ENCODE measurements around the gene LRIT1.

LRIT1 gene

DNA sequence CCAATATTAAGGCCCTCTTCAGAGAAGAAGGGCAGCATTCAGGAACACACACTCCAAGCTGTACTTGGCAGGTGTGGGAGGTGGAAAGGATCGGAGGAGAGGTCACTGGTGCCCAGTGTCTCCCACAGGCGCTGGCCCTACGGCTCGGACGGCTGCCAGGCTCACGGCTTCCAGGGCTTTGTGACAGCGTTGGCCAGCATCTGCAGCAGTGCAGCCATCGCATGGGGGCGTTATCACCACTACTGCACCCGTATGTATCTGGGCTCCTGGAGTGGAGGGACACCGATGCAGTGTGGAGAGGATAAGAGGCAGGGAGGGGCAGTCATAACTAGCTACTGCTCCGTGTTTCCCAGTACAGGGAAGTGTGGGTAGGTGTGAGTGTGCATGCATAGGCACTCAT lies 7.4 kb upstream of the LRIT1 start:
- DNase-seq, result no peak

DNA sequence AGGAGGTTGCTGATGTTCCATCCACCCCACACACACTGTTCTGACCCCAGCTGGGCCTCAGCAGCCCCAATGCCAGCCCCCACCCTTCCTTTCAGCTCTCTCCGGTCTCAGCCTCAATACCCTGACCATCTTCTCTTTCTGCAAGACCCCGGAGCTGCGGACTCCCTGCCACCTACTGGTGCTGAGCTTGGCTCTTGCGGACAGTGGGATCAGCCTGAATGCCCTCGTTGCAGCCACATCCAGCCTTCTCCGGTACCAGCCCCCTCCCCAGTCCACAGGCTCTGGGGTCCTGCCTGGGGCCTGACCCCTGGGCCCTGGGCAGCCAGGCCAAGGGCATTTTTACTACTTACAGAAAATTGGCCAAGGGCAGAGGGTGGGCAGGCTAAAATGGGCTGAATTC lies 6.2 kb upstream of the LRIT1 start:
- no peak for DNase-seq

DNA sequence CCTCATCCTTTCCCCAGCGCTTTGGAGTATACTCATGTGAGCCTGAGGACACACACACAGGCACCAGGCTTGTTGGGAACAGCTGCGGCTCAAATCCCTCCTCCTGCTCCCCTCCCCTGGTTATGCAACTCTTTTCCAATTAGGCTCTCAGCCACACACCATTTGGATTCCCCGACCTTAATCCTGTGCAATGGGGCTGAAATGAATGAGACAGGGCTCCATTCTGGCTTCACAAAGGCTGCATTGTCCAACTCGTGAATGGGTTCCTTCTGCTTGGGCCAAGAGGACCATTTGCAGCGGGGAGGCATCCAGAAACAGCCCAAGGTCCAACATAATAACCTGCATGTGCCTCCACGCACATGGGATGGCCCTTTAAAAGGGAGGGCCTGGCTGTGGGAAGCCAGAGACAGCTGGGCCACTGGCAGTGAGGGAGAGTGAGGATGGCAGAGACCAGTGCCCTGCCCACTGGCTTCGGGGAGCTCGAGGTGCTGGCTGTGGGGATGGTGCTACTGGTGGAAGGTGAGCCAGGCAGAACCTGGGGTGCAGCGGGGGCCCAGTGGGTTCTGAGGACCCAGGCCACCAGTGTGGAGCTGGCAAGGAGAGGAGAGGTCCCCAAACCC lies 3.4 kb upstream of the LRIT1 start, which contains the start of gene RGR:
Gene RGR (plus strand): TSS at position 403 of the 620 bp plus-strand sequence. CDS start 38 bp downstream, at position 441.
- no peak for DNase-seq

DNA sequence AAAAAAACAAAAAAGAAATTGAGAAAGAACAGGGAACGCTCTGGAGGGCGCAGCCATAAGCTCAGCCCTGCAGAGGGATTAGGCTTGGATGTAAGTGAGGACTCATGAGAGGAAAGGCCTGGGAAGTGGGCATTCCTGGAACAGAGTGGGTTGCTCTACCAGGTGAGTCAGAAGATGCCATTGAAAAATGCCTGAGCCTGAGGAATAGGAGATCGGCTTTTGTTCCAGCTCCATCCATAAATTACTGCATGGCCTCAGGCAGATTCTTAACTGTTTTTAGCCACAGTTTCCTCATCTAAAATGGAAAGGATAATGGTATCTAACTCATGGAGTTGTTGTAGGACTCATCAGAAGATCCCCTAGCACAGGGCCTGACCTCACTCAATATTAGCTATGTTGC lies 2.4 kb upstream of the LRIT1 start:
- no peak for DNase-seq

- no peak for DNase-seq
Measured at GRCh38 chr10:84238909-84239308, 2.4 kb downstream of the LRIT1 start.

DNA sequence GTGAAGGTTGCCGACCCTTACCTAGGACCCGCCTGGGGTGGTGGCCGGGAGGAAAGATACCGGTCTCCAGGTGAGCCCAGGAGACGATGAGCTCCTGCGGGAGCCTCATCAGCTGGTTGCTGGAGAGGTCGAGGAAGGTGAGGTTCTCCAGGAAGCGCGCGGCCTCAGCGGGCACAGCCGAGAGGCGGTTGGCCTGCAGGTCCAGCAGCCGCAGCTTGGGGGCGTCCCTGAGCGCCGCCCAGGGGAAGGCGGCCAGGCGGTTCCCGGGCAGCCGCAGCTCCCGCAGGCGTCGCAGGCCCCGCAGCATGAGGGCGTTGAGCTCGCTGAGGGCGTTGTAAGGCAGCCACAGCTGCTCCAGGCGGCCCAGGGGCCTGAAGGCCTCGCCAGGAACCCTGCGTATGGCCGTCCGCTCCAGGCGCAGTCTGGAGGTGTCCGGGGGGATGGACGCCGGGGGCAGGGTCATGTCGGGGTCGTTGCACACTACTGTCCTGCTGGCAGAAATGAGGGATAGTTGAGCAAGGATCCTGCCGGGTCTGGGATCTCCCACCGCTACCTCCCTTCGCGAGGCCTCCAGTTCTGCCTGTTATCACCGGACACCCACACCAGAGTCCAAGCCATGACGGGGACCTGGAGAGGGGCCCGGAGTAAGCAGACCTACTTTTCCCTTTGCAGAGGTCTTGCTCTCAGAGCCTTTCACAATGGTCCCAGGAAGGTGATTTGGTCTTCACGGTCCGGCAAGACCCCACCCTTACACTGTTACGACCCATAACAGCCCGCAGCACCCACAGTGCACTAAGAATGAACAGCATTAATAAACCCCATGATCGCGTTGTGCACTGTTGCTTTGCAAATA lies 3.9 kb downstream of the LRIT1 start:
- DNase-seq, result no peak

DNA sequence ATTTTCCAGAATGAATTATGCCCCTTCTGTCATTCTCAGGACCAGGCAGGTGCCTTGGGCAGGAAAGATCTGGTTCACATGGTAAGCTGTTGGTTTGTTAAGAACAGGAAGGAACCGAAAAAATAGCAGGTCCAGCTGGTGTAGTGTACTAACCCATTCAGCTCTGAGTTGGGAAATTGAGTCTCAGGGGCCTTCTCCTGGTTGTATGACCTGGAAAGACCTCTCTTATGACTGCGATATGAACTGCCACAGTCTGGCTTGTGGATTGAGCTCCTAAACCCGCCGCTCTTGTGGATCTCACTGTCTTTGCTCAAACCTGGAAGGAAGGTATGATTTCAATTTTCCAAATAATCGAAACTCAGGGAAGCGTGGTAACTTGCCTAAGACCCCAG lies 4.5 kb downstream of the LRIT1 start:
- DNase-seq, result no peak

DNA sequence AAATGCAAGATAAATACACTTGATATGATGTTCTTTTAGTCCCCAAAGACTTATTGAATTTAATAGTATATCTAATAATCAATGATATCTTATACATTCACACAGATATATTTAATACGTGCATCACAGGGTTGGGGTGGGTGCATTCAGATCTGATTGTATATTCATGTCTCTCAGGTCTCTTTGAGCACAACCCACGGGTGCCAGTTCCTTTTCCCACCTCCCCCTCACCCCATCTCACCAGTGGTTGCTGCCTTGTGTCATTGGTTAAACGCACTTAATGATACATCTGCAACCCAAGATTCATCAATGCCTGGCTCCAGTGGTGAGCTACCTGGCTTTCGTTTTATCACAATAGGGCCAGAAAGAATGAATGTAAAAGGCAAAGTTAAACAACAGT lies 6.2 kb downstream of the LRIT1 start:
- no peak for DNase-seq

DNA sequence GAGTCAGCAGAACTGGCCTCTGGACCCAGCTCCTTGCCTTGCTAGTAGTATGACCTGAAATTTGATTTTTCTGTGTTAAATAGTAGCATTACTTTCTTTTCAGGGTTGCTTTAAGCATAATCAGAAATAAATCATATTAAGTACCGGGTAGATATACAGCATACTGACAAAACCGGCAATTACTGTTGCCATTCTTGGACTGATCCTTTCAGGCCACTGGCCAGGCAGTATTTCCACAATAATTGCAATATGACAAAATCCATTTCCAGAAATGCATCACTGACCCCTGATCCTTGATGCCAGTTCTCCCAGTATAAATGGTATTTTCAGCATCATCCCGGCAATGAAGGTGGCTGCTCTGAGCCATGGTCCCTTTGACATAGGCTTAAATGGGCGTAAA lies 6.9 kb downstream of the LRIT1 start:
- no peak for DNase-seq

GRCh38 chr10:84233940-84234339 lies 7.4 kb downstream of the LRIT1 start:
- DNase-seq, result no peak

DNA sequence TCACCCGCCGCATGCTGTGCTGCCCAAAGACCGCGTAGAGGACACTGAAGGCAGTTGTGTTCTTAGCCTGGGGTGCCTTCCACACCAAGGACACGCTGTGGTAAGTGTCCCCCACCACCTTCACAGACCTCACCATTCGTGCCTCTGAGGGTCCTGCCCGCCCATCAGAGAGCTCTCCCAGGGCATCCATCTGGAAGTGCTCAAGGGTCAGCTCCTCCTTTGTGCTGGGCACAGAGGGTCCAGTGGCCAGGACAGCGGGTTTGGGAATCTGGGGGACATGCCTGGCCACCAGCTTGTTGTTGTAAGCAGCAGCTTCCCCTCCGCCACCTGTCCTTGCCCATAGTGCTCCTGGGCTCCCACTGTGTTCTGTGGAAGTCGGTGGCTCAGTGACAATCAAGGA lies 9.0 kb downstream of the LRIT1 start:
- no peak for DNase-seq

- no peak for DNase-seq
Measured at GRCh38 chr10:84230359-84230758, 11.0 kb downstream of the LRIT1 start.

GRCh38 chr10:84227810-84228209 lies 13.5 kb downstream of the LRIT1 start:
- DNase-seq, result no peak

GRCh38 chr10:84226616-84227015 lies 14.7 kb downstream of the LRIT1 start:
- DNase-seq, result no peak

GRCh38 chr10:84225427-84226173 lies 15.7 kb downstream of the LRIT1 start, which contains the start of gene LRIT2:
Gene LRIT2 (minus strand): TSS chr10:84225544. CDS start chr10:84225520, 24 bp downstream.
- DNase-seq, result no peak

GRCh38 chr10:84224411-84225028 lies 16.8 kb downstream of the LRIT1 start:
- no peak for DNase-seq

DNA sequence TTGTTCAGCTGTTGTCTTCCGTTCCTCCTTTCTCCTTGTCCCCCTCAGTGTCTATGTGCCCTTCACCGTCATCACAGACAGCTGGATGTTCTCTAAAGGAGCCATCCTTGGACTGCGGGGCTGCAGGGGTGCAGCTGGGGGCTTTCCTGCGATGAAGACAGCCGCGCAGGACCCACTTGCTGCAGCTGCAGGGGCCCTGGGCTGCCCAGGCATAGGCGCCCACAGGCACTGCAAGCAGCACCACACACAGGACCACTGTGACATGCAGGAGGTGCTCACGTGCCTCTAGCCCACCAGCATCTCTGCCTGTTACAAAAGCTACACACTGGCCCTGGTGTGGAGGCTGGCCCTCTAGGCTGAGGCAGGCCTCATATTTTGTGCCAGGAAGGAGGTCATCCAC lies 19.4 kb downstream of the LRIT1 start:
- DNase-seq, result no peak

- no peak for DNase-seq
Measured at GRCh38 chr10:84217746-84218145, 23.6 kb downstream of the LRIT1 start.

DNA sequence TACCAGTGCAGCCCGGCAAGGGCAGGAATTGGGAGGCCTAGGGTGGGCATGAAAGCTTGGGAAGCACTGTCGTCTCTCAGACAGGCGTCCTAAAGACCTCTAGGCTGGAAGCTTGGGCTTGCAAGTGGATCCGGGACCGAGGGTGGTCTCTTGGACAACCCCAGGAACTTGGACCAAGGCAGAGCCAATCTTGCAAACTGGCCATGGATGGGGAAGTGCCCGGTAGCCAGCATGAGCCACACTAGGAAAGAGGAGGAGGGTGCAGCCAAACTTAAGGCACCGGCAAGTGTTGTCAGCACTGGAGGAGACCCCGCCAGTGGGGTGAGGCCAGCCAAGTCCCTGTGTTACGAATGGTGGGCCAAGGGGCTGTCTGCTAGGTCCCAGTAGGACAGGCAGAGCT lies 24.5 kb downstream of the LRIT1 start:
- no peak for DNase-seq

DNA sequence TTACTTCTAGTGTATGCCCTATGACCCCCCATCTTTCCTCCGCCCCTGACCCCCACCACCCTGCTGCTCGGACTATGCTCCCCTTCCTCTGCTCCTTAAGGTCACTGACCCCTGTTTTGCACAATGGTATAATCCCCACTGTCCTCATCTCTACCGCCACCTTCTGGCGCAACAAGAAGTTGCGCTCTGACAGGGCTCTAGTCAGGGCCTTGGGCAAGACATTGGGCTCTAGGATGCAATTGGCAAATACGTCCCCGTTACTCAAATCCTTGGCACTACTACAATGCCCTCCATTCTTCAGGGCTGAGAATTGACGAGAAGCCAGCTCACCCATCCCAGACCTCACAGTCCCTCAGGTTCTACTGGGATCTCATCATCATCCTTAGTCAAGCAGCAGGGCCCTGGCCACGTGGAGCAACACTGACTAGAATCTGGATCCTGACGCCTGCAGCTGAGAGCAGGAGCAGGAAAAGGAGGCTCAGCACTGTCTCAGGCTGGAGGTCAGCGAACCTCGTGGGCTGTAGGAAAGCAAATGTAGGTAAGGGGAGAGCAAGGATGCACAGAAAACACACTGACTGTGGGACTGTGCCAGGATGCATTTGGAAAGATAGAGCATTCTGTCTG lies 26.6 kb downstream of the LRIT1 start:
- peak; percentile 51 to 61 for DNase-seq

DNA sequence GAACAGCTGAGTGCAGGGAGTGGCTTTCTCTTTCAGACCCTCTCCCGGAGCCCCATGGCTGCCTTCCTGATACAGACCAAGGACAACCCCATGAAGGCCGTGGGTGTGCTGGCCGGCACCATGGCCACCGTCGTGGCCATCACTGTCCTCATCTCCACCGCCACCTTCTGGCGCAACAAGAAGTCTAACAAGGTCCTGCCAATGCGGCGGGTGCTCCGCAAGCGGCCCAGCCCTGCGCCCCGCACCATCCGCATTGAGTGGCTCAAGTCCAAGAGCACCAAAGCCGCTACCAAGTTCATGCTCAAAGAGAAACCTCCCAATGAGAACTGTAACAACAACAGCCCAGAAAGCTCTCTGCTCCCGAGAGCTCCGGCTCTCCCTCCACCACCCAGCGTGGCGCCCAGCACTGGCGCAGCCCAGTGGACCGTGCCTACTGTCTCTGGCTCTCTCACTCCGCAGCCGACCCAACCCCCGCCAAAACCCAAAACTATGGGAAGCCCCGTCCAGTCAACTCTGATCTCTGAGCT lies 27.2 kb downstream of the LRIT1 start:
- DNase-seq, result no peak

- DNase-seq, result no peak
Measured at GRCh38 chr10:84213076-84213475, 28.3 kb downstream of the LRIT1 start.

Data from Kasumi-1 (cell line).